ENCODE data around the gene PRPSAP2. TPM values are rescaled to one million over a fixed set of nuclear protein-coding genes. Genes with fewer than 3 reads are reported as not detected.
"Not testable (repeated sequence)": the region's sequence is repeated elsewhere in the genome, so short reads cannot be mapped to it uniquely, and the experiment has no call there.

Gene PRPSAP2
- total RNA-seq, result 33.2 and 43.0 TPM in 2 replicates

- Histone ChIP-seq H3K27me3 (ENCODE audit: control insufficient read depth, insufficient read depth, low read length) (no peaks in the 10 kb centered on the region), H3K36me3 (ENCODE audit: control insufficient read depth, insufficient read depth, low read length) (no peaks in the 10 kb centered on the region), H3K4me3 (ENCODE audit: low read depth, low read length) (peak within 1 kb of the TSS; percentile 77)
- peak; percentile 76 for DNase-seq (ENCODE audit: low read depth)
- TF ChIP-seq, protein P1, sequence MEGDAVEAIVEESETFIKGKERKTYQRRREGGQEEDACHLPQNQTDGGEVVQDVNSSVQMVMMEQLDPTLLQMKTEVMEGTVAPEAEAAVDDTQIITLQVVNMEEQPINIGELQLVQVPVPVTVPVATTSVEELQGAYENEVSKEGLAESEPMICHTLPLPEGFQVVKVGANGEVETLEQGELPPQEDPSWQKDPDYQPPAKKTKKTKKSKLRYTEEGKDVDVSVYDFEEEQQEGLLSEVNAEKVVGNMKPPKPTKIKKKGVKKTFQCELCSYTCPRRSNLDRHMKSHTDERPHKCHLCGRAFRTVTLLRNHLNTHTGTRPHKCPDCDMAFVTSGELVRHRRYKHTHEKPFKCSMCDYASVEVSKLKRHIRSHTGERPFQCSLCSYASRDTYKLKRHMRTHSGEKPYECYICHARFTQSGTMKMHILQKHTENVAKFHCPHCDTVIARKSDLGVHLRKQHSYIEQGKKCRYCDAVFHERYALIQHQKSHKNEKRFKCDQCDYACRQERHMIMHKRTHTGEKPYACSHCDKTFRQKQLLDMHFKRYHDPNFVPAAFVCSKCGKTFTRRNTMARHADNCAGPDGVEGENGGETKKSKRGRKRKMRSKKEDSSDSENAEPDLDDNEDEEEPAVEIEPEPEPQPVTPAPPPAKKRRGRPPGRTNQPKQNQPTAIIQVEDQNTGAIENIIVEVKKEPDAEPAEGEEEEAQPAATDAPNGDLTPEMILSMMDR (IDR thresholded peaks at IDR 0.05; ENCODE audit: insufficient read depth, low read length, poor library complexity, severe bottlenecking), result no peak
These were observed at the start of gene PRPSAP2 for GRCh38 chr17:18857864-18858566. PRPSAP2 (plus strand) TSS chr17:18858131; CDS start chr17:18865834, 7,703 bp downstream.

DNA sequence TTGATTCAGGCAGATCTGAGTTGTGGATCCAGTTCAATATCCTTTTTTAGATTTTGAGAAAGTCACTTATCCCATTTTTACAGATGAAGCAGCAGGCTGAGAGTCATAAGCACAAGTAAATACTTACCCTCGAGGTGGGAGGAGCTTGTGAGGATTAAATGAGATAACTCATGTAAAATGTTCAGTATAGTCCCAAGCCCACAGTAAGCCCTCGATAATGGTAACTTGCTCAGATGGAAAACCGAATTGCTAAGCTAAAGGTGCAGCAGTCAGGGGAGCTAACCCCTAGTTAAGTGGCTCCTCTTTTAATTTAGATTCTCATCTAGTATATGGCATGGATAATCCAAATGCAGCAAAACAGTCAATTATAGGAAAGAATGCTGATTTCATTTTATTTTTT lies 42.0 kb upstream of the PRPSAP2 start:
- not testable (repeated sequence) for H3K4me3 ChIP-seq (ENCODE audit: low read depth, low read length); H3K36me3 ChIP-seq (ENCODE audit: control insufficient read depth, insufficient read depth, low read length); DNase-seq (ENCODE audit: low read depth); H3K27me3 ChIP-seq (ENCODE audit: control insufficient read depth, insufficient read depth, low read length)

DNA sequence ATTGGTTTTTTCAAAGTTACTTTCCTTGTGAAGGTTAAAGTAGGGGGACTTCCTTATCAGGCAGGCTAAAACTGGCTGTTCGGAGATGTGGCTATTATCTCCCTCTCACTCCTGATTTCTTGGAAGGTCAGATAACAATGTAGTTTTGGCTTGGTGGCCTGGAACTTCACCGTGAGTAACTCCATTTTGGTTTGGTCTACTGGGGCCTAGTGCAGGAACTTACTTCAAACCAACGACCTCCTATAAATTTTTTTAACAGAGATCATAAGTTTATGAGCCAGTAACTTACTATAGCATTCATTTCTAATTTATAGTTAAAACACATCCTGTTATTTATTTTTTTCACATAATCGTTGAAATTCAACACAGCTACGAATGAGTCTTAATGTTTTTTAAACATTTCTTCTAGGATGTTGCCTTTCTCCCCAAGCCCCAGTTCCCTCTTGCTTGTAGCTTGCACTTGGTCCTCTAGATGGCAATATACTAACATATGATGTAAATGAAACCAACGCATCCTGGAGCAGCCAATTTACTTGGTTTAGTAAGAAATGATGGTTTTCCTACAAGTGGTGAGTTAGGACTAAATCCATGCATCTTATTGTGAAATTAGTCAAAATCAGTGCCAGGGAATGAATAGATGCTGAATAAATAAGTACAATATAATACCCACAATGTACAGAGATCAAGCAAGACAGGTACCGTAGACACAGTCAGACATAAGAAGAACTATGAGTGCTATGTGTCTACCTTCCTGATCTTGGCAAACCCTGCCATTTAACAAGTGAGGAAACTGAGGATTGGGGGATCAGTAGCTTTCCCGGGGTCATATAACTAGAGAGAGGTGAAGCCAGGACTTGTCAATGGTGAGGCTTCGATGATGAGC lies 41.2 kb upstream of the PRPSAP2 start:
- peak; percentile 42 for DNase-seq (ENCODE audit: low read depth)
- TF ChIP-seq, protein P1 (IDR thresholded peaks at IDR 0.05; ENCODE audit: insufficient read depth, low read length, poor library complexity, severe bottlenecking), result peak; percentile 47
- H3K36me3 ChIP-seq (ENCODE audit: control insufficient read depth, insufficient read depth, low read length); H3K4me3 ChIP-seq (ENCODE audit: low read depth, low read length); H3K27me3 ChIP-seq (ENCODE audit: control insufficient read depth, insufficient read depth, low read length): not testable (repeated sequence)

GRCh38 chr17:18821430-18821829 lies 36.5 kb upstream of the PRPSAP2 start:
- H3K4me3 ChIP-seq (ENCODE audit: low read depth, low read length); DNase-seq (ENCODE audit: low read depth); H3K27me3 ChIP-seq (ENCODE audit: control insufficient read depth, insufficient read depth, low read length); H3K36me3 ChIP-seq (ENCODE audit: control insufficient read depth, insufficient read depth, low read length): not testable (repeated sequence)

GRCh38 chr17:18827613-18828012 lies 30.3 kb upstream of the PRPSAP2 start:
- not testable (repeated sequence) for H3K4me3 ChIP-seq (ENCODE audit: low read depth, low read length); H3K36me3 ChIP-seq (ENCODE audit: control insufficient read depth, insufficient read depth, low read length); DNase-seq (ENCODE audit: low read depth); H3K27me3 ChIP-seq (ENCODE audit: control insufficient read depth, insufficient read depth, low read length)

DNA sequence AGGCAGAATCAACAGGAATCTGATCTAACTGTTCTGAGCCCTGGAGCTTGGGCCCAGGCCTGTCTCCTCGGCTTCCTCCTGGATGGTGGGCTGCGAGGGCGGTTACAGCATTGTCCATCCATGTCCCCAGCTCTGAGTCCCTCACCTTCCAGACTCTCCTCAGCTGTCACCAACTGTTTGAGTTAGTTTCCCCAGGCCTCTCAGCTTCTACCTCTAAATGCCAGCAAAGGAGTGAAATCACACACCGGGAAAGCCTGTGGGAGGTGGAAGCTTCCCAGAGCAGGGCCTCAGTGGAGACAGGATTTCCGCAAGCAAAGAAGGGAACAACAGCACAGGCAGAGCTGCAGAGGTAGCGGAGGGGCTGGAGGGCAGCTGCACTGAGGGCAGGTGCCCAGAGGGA lies 9.4 kb upstream of the PRPSAP2 start:
- TF ChIP-seq, protein P1 (IDR thresholded peaks at IDR 0.05; ENCODE audit: insufficient read depth, low read length, poor library complexity, severe bottlenecking), result no peak
- no peak for DNase-seq (ENCODE audit: low read depth)
- no peak overlapping the region for H3K4me3 ChIP-seq (ENCODE audit: low read depth, low read length)
- H3K36me3 ChIP-seq (ENCODE audit: control insufficient read depth, insufficient read depth, low read length), result no peaks in the 10 kb centered on the region
- no peaks in the 10 kb centered on the region for H3K27me3 ChIP-seq (ENCODE audit: control insufficient read depth, insufficient read depth, low read length)

DNA sequence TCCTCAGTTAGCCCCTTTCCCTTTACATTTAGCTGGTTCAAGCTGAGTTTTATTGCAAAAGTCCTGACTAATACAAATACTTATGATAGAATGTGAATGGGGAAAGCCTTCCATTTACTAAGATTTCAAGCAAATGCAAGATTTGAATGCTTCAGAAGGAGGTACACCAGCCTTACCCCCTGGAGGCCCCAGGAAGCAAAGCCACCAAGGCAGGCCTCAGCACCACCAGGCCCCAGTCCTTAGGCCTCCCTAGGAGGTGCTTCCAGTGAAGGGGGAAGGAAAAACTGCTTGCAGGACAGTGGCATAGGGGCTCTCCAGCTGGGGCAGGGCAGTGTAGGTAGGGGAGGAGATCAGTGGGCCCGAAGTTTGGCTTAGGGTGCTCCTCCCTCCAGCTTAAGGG lies 7.3 kb upstream of the PRPSAP2 start:
- no peak for DNase-seq (ENCODE audit: low read depth)
- Histone ChIP-seq H3K4me3 (ENCODE audit: low read depth, low read length) (no peak overlapping the region), H3K27me3 (ENCODE audit: control insufficient read depth, insufficient read depth, low read length) (no peaks in the 10 kb centered on the region), H3K36me3 (ENCODE audit: control insufficient read depth, insufficient read depth, low read length) (no peaks in the 10 kb centered on the region)
- TF ChIP-seq, protein P1 (IDR thresholded peaks at IDR 0.05; ENCODE audit: insufficient read depth, low read length, poor library complexity, severe bottlenecking), result no peak
